DND-41 (cell line): ENCODE measurements around the gene MAP2K5.

Experiments used
- ATAC-seq: fragments of 200-7000 bp; cut with Tn5 transposase; 3 replicates; pipeline ENCODE4 v1.9.1; 2021; ENCODE audit warnings: low read depth; ENCODE audit not compliant: insufficient read depth
- DNase-seq: peaks from one replicate; pipeline ENCODE4 v3.0.0-alpha.2; 2020
- H2AFZ ChIP-seq: 2 replicates; pipeline ENCODE4 v1.6.0; 2012; ENCODE audit warnings: low read depth, low read length
- H3K27ac ChIP-seq: 2 replicates; pipeline ENCODE4 v1.5.1; 2012; ENCODE audit warnings: low read length, inconsistent platforms
- H3K27me3 ChIP-seq: fragments of 200-600 bp; sonication (generic); 2 replicates; pipeline ENCODE4 v1.6.0; 2012; ENCODE audit warnings: low read length, mild to moderate bottlenecking, inconsistent platforms; ENCODE audit not compliant: insufficient read depth, poor library complexity
- H3K36me3 ChIP-seq: 2 replicates; pipeline ENCODE4 v1.5.1; 2012; ENCODE audit warnings: low read length, inconsistent platforms; ENCODE audit not compliant: insufficient read depth
- H3K4me1 ChIP-seq: 2 replicates; pipeline ENCODE4 v1.5.1; 2012; ENCODE audit warnings: mild to moderate bottlenecking, low read length; ENCODE audit not compliant: insufficient read depth
- H3K4me2 ChIP-seq: 2 replicates; pipeline ENCODE4 v1.6.0; 2012; ENCODE audit warnings: mild to moderate bottlenecking, moderate library complexity, low read length, inconsistent platforms; ENCODE audit not compliant: insufficient read depth
- H3K4me3 ChIP-seq, 2 experiments: fragments of 200-600 bp in 1 of 2; shearing (Covaris generic) in 1 of 2; 2 replicates each; pipeline ENCODE4 v1.5.1; 2012 to 2016; ENCODE audit warnings: inconsistent platforms in 2 of 2, low read length in 2 of 2, mild to moderate bottlenecking in 2 of 2, low read depth in 1 of 2, moderate library complexity in 1 of 2
- H3K79me2 ChIP-seq: 2 replicates; pipeline ENCODE4 v1.6.0; 2012; ENCODE audit warnings: low read length, inconsistent platforms; ENCODE audit not compliant: insufficient read depth
- H3K9ac ChIP-seq: 2 replicates; pipeline ENCODE4 v1.6.0; 2012; ENCODE audit warnings: low read depth, mild to moderate bottlenecking, inconsistent platforms, low read length, moderate library complexity
- H3K9me3 ChIP-seq: 2 replicates; pipeline ENCODE4 v1.5.1; 2012; ENCODE audit warnings: low read length, moderate library complexity, mild to moderate bottlenecking, inconsistent platforms; ENCODE audit not compliant: insufficient read depth, severe bottlenecking
- H4K20me1 ChIP-seq: 2 replicates; pipeline ENCODE4 v1.6.0; 2012; ENCODE audit warnings: low read length; ENCODE audit not compliant: insufficient read depth
- EZH2 ChIP-seq: IDR thresholded peaks from 3 replicates; pipeline ENCODE4 v1.6.1; 2012; ENCODE audit warnings: borderline replicate concordance, low read depth, mild to moderate bottlenecking, moderate library complexity, low read length, inconsistent platforms; ENCODE audit not compliant: severe bottlenecking
- TF ChIP-seq, protein P1 (sequence below): IDR thresholded peaks from 2 replicates; pipeline ENCODE4 v1.5.1; 2012; ENCODE audit warnings: borderline replicate concordance, low read length, moderate library complexity, mild to moderate bottlenecking; ENCODE audit not compliant: poor library complexity, severe bottlenecking; ENCODE audit errors: extremely low read depth

MAP2K5 gene

DNA sequence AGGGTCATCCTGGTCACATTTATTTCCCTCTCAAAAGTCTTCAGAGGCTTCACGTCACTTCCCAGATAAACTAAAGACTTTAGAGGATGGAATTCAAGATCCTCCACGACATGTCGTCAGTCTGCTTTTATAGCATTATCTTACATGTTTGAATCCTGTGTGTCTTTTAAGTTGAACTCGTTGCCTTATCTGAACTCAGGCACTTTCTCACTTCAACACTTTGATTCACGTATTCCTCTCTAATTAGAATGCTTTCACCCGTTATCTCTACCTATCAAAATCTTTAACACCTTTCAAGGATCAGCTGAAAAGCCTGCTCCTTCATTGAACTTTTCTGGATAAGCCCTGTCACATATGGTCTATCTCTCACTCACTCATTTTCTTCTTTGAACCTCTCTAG is 97.1 kb downstream of the MAP2K5 start:
- H2AFZ ChIP-seq, result no peak overlapping the region
- H3K4me2 ChIP-seq, result no peak overlapping the region
- no peaks in the 10 kb centered on the region for H3K27me3 ChIP-seq
- H4K20me1 ChIP-seq, result no peaks in the 10 kb centered on the region
- no peaks in the 10 kb centered on the region for H3K9me3 ChIP-seq
- H3K4me3 ChIP-seq, result no peak overlapping the region
- no peaks in the 10 kb centered on the region for H3K4me1 ChIP-seq
- H3K27ac ChIP-seq, result no peak overlapping the region
- no peaks in the 10 kb centered on the region for H3K79me2 ChIP-seq
- no peak overlapping the region for H3K9ac ChIP-seq
- no peaks in the 10 kb centered on the region; the same call in 1 of the 2 replicates for H3K36me3 ChIP-seq
- ATAC-seq (no peak), DNase-seq (no peak)
- TF ChIP-seq, protein P1, sequence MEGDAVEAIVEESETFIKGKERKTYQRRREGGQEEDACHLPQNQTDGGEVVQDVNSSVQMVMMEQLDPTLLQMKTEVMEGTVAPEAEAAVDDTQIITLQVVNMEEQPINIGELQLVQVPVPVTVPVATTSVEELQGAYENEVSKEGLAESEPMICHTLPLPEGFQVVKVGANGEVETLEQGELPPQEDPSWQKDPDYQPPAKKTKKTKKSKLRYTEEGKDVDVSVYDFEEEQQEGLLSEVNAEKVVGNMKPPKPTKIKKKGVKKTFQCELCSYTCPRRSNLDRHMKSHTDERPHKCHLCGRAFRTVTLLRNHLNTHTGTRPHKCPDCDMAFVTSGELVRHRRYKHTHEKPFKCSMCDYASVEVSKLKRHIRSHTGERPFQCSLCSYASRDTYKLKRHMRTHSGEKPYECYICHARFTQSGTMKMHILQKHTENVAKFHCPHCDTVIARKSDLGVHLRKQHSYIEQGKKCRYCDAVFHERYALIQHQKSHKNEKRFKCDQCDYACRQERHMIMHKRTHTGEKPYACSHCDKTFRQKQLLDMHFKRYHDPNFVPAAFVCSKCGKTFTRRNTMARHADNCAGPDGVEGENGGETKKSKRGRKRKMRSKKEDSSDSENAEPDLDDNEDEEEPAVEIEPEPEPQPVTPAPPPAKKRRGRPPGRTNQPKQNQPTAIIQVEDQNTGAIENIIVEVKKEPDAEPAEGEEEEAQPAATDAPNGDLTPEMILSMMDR, result no peak
- no peak for TF ChIP-seq EZH2

DNA sequence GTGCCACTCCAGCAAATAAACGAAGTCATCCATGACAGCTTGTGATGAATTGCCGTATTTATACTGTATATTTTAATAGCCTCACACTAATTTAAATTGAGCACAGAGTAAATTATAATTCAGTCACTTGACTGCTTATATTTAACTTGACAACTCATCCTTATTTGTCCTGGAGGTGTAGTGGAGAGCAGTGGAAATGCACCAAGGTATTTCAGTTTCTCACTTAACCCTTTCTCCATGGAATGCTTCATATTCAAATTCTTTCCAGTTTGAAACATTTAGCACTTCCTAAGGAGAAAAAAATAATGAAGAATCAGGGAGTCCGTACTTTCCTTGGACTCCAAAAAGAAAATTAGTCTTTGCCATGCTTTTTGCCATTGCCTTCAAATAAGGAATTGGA is 99.0 kb downstream of the MAP2K5 start:
- DNase-seq (no peak), ATAC-seq (no peak)
- no peak overlapping the region for H3K27ac ChIP-seq
- no peak overlapping the region for H3K9ac ChIP-seq
- no peaks in the 10 kb centered on the region for H3K9me3 ChIP-seq
- H3K79me2 ChIP-seq, result no peaks in the 10 kb centered on the region
- H3K27me3 ChIP-seq, result no peaks in the 10 kb centered on the region
- H2AFZ ChIP-seq, result no peak overlapping the region
- no peaks in the 10 kb centered on the region for H3K4me1 ChIP-seq
- no peak for TF ChIP-seq EZH2
- TF ChIP-seq, protein P1, result no peak
- no peak overlapping the region for H3K4me3 ChIP-seq
- no peaks in the 10 kb centered on the region for H4K20me1 ChIP-seq
- no peak overlapping the region for H3K4me2 ChIP-seq
- no peaks in the 10 kb centered on the region; the same call in 1 of the 2 replicates for H3K36me3 ChIP-seq

- H3K9ac ChIP-seq, result no peak overlapping the region
- no peaks in the 10 kb centered on the region for H3K4me1 ChIP-seq
- H3K79me2 ChIP-seq, result no peaks in the 10 kb centered on the region
- H3K4me2 ChIP-seq, result no peak overlapping the region
- no peak for TF ChIP-seq EZH2
- TF ChIP-seq, protein P1, result no peak
- H2AFZ ChIP-seq, result no peak overlapping the region
- no peaks in the 10 kb centered on the region for H3K27me3 ChIP-seq
- H3K9me3 ChIP-seq, result no peaks in the 10 kb centered on the region
- H3K4me3 ChIP-seq, result no peak overlapping the region
- H3K36me3 ChIP-seq, result peaks cover 9% of the 10 kb centered on the region; the same call in 1 of the 2 replicates
- DNase-seq (no peak), ATAC-seq (no peak)
- no peak overlapping the region for H3K27ac ChIP-seq
- H4K20me1 ChIP-seq, result no peaks in the 10 kb centered on the region
Observed at GRCh38 chr15:67646847-67647246, 104.3 kb downstream of the MAP2K5 start.

DNA sequence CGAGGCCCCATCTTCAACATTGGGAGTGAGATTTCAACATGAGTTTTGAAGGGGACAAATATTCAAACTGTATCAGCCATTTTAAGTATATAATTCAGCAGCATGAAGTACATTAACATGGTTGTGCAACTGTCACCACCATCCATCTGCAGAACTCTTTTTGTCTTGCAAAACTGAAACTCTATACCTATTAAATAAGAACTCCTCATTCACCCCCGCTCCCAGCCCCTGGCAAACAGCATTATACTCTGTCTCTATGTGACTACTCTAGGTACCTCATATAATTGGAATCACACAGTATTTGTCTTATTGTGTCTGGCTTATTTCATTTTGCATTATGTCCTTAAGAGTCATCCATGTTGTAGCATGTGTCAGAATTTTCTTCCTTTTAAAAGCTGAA is 110.1 kb downstream of the MAP2K5 start:
- peaks cover 3% of the 10 kb centered on the region for H3K9me3 ChIP-seq
- ATAC-seq (no peak), DNase-seq (no peak)
- H3K4me2 ChIP-seq, result no peak overlapping the region
- no peak overlapping the region for H2AFZ ChIP-seq
- TF ChIP-seq EZH2, result no peak
- TF ChIP-seq, protein P1, result no peak
- H3K79me2 ChIP-seq, result no peaks in the 10 kb centered on the region
- no peaks in the 10 kb centered on the region for H4K20me1 ChIP-seq
- no peak overlapping the region for H3K9ac ChIP-seq
- peaks cover 11% of the 10 kb centered on the region; the same call in 1 of the 2 replicates for H3K36me3 ChIP-seq
- no peak overlapping the region for H3K27ac ChIP-seq
- H3K4me1 ChIP-seq, result no peaks in the 10 kb centered on the region
- H3K4me3 ChIP-seq, result no peak overlapping the region
- H3K27me3 ChIP-seq, result no peaks in the 10 kb centered on the region
